Right forelimb (tissue), 1 donor: ENCODE measurements around the gene GSTM1.

ENCODE experiments used
- DNase-seq: peaks from one replicate; pipeline ENCODE4 v3.0.0-alpha.2; 2018

The GSTM1 gene

DNA sequence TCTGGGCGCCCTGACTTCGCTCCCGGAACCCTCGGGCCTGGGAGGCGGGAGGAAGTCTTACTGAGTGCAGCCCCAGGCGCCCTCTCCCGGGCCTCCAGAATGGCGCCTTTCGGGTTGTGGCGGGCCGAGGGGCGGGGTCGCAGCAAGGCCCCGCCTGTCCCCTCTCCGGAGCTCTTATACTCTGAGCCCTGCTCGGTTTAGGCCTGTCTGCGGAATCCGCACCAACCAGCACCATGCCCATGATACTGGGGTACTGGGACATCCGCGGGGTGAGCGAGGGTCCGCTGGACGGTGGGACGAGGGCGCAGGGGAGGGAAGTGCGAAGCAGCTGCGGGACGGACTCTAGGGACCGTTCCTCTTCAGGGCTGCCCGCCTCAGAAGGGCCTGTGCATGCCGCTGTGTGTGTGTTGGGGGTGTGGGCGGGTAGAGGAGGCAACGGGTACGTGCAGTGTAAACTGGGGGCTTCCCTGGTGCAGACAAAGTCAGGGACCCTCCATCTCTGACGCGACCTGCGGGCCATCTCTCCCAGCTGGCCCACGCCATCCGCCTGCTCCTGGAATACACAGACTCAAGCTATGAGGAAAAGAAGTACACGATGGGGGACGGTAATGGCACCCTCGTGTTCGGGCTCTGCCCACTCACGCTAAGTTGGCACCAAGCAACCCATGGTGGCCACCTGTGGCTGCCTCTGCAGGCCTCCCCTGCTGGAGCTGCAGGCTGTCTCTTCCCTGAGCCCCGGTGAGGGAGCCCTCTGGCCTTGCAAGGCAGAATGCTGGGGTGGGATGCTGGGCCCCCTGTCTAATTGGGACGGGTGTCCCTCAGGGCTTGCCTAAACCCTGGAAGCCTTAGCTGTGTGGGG lies at the start of gene GSTM1:
TSS of gene GSTM1 (plus strand) at position 177 of the 859 bp plus-strand sequence. CDS start at position 234, 57 bp downstream.
- DNase-seq, result no peak

GRCh38 chr1:109639063-109639840 lies 48.4 kb upstream of the GSTM1 start:
- no peak for DNase-seq

DNA sequence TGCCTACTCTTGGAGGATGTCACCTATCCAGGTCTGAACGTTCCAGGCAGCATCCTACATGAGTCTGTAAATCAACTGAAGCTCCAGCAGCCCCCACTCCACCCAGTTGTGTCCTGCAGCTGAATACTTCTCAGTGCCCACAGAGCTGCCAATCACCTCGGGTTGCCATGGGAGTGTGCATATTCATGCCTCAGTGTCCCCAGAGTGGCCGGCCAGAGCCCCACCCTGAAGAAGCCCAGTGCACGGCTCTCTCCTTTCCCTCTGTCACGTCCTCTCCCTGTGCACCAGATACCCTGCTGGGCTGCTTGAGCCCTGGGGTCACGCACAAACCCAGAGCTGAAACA lies 47.8 kb upstream of the GSTM1 start:
- DNase-seq, result no peak

DNA sequence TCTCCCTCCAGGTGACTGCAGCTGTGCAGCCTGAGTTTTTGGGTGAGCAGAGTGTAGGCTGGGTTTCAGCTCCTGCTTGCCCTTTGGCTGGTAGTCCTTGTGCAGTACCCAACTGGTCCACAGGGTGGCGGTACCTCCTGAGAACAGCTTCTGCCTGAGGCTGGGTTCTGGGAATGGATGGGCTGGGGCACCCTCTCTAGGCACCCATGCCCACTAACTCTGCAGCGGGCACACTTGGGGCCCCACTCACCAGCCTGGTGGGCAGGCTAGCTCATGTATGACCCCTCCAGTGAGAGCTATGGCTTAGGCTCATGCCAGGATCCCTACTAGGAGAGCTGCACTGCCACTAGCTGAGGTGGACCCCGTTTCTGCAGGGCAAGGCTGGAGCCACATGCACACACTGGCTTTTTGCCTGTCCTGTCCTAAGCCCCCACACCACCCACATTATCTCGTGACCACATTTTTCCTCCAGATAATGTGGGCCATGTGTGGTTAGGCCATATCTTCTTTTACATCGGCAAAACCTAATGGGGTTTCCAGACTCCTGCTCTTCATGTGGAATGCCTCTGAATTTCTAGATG lies 47.2 kb upstream of the GSTM1 start:
- peak; percentile 86 for DNase-seq

DNA sequence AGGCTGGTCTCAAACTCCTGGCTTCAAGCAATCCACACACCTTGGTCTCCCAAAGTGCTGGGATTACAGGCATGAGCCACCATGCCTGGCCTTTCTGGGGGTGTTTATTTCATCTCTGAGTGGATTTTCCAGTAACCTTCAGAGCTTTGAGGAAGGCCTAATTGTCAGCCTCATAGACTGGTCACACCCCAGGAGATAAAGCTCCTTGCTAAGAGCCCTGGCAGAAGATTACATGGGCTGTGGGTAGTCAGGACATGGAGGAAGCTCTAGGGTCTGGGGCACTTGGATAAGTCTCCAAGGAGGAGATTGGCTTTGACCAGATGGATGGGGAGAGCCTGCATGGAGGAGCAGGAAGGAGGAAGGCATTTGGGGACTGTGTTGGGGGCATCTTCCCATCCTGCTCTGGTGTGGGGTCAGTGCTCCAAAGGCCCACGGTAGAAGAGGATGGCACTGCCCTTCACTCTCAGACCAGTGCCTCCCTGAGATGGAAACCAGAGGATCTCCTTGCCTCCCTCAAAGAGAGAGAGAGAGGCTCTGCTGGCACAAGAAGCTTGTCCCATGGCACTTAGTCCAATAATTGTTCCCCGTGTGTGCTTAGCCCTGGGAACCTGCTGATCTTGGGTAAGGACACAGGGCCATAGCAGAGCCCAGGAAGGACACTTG lies 46.4 kb upstream of the GSTM1 start:
- DNase-seq, result no peak

- no peak for DNase-seq
Observed at GRCh38 chr1:109641861-109642260, 45.8 kb upstream of the GSTM1 start.

DNA sequence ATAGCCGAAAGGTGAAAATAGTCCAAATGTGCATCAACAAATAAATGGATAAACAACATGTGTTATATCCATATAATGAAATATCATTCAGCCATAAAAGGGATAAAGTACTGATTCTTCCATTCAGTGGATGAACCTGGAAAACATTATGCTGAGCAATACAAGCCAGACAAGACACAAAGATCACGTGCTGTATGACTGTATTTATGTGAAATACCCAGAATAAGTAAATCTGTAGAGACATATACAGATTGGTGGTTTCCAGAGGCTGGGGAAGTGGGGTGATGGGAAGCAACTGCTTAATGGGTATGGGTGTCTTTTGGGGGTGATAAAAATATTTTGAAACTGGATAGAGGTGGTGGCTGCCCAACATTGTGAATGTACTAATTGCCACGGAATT lies 45.0 kb upstream of the GSTM1 start:
- no peak for DNase-seq

- DNase-seq, result peak; percentile 84
Observed at GRCh38 chr1:109643385-109644230, 44.0 kb upstream of the GSTM1 start.

GRCh38 chr1:109644670-109645069 lies 42.9 kb upstream of the GSTM1 start:
- DNase-seq, result no peak

- DNase-seq, result peak; percentile 46
Observed at GRCh38 chr1:109649491-109649914, 38.1 kb upstream of the GSTM1 start.

DNA sequence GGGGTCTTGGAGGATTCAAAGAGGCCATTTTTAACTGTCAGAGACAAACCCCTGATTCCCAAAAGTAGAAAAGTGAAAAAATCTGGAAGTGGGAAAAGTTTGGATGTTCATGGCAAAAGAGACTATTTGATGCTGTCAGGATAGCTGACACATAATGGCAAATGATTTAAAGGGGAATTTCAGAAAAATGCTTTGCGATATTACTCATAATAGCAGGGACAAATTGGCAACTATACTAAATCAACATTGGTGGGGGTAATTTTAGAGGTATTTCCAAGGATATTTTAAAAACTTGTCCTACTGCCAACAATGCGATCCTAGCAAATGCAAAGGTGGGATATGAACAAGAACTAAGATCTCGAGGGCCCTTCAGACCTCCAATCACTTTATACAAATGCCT lies 37.0 kb upstream of the GSTM1 start:
- DNase-seq, result no peak

DNA sequence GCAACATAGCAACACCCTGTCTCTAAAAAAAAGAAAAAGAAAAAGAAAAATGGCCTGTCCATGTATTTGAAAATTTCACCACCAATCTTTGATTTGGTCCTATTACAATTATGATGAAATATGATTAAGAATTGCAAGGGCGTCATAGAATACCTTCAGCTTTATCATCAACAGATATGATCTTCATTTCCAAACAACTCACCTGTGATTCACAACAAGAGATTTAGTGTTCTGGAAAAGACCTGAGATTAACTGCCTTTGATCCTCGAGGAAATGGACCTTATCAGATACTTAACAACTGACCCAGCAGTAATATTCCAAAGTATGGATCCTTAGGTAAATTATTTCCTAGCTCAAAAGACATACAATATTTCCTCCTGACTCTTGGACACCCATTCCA lies 35.2 kb upstream of the GSTM1 start:
- no peak for DNase-seq

DNA sequence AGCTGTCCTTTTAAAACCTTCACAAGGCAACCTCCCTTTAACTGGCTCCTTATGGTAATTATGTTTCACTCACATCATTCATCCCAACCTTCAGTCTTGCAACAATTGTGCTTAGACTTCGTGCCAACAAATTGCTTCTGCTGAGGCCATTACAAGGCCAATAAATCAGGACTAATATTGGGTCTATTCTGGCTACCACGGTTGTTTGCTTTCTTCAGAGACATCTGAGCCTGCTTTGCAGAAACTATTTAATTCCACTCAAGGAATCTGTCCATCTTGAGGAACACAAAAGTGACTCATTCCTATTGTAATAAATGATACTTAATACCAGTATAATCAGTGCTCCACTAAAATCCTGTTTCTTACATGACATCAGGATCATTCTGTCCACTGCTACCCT lies 34.3 kb upstream of the GSTM1 start:
- no peak for DNase-seq

DNA sequence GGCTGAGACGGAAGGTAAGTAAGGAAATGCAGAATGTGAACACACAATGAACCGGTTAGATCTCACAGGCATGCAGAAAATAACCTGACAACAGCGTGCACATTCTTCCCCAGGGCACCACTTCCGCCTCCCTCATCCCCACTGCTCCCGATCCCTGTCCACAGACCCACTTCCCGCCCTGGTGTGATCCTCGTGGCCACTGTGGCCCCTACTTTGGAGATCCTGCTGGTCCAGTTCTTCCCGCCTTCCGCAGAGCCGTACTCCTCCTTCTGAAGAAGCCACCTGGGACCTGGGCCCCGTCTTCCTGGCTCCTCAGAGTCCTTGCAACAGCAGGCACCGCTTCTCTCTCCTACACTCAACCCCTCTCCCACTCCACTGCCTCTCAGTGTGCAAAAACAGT lies 33.1 kb upstream of the GSTM1 start:
- no peak for DNase-seq

GRCh38 chr1:109655615-109656519 lies 31.8 kb upstream of the GSTM1 start, which contains the start of gene GSTM4:
Gene GSTM4 (plus strand): TSS chr1:109656099. CDS start chr1:109656390, 291 bp downstream.
- DNase-seq, result peak; percentile 81

DNA sequence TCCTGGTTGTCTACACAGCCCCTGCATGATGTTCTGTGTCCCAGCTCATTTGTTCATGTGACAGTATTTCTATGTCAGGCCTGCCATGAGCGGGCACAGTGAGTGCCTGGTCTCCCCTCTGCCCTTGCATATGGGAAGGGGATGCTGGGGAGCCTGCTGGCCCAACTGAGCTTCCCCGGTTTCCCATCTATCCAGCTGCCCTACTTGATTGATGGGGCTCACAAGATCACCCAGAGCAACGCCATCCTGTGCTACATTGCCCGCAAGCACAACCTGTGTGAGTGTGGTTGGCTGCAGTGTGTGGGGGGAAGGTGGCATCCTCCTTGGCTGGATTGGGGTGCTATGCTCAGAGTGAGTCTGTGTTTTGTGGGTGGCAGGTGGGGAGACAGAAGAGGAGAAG lies 30.2 kb upstream of the GSTM1 start:
- no peak for DNase-seq

DNA sequence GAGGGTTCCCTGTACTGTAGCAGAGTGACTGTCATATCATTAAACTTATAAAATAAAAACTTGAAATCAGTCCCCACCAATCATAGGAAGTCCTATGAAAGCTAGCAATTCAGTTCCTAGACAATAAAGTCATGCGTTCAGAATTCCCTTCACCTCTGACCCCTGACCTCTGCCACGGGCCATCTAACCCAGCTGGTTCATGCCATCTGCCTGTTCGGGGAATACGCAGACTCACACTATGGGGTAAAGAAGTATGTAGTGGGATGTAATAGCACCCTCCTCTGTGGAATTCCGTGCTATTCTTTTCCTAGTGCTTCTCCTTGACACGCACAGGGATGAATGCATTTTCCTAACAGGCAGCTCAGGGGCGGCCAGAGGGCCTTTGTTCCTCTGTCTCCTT lies 29.6 kb upstream of the GSTM1 start:
- no peak for DNase-seq

DNA sequence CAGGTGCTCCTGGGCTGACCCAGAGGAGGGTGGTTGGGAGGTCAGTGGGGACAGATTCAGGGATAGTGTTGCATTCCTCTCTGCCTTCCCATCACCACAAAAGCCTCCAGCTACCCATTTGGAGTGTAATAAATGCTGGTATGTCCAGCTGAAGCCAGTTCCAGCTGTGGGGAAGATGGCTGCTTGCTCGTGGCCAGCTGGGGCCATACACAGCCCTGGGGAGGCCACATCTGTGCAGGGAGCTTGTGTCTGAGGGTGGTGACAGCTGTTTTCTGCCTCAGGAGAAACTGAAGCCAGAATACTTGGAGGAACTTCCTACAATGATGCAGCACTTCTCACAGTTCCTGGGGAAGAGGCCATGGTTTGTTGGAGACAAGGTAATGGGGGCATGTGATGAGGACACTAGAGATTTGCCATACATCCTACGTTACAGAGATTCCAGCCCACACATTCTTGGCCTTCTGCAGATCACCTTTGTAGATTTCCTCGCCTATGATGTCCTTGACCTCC lies 29.0 kb upstream of the GSTM1 start:
- DNase-seq, result no peak

- DNase-seq, result no peak
Observed at GRCh38 chr1:109659145-109659544, 28.5 kb upstream of the GSTM1 start.

GRCh38 chr1:109659997-109660690 lies 27.5 kb upstream of the GSTM1 start:
- DNase-seq, result no peak
